ENCODE measurements around the gene DHCR24. TPM values are rescaled to one million over a fixed set of nuclear protein-coding genes. Genes with fewer than 3 reads are reported as not detected.
A peak's percentile ranks its signal among the peaks of the same experiment; 100 is the strongest.

DHCR24 gene
- total RNA-seq, 2 donors from 2014 or later, result 13.4 to 20.4 TPM

DNA sequence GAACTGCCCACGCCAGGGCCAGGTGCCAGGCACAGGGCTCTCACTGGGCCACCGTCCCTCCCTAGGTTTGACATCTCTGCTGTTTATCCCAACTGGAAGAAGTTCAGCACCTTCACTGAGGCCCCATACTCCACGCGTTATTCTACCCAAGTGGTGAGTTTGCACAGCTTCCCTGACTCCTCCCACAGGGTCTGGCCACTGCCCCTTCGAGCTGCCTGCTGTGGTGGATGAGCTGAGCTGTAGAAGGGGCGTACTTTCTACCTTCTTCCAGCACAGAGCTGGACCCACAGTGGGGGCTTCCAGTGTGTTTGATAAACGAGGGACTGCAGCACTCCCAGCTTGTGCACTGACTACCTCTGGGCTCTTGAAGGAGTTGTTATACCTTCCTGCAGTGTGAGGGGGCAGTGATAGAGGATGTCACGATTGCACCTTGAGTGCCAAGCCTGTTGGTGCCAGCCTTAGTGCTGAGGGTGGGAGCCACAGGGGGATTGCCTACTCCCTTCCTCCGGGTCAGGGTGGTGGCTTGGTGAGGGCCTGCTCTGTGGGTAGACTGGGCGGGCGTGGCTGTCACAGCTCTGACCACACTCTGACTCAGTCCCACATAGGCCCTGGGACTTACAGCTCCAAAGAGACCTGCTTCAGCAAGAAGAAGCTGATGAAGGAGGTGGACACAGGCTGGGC is 79.9 kb downstream of the DHCR24 start:
- H3K27ac ChIP-seq, result no peak overlapping the region
- H3K9me3 ChIP-seq, result no peaks in the 10 kb centered on the region
- H3K36me3 ChIP-seq, result no peaks in the 10 kb centered on the region
- TF ChIP-seq, protein P1, sequence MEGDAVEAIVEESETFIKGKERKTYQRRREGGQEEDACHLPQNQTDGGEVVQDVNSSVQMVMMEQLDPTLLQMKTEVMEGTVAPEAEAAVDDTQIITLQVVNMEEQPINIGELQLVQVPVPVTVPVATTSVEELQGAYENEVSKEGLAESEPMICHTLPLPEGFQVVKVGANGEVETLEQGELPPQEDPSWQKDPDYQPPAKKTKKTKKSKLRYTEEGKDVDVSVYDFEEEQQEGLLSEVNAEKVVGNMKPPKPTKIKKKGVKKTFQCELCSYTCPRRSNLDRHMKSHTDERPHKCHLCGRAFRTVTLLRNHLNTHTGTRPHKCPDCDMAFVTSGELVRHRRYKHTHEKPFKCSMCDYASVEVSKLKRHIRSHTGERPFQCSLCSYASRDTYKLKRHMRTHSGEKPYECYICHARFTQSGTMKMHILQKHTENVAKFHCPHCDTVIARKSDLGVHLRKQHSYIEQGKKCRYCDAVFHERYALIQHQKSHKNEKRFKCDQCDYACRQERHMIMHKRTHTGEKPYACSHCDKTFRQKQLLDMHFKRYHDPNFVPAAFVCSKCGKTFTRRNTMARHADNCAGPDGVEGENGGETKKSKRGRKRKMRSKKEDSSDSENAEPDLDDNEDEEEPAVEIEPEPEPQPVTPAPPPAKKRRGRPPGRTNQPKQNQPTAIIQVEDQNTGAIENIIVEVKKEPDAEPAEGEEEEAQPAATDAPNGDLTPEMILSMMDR (IDR thresholded peaks at IDR 0.05), result no peak
- no peaks in the 10 kb centered on the region for H3K27me3 ChIP-seq
- no peak for DNase-seq (ENCODE audit: low spot score)
- H3K4me3 ChIP-seq, result no peak overlapping the region
- no peaks in the 10 kb centered on the region for H3K4me1 ChIP-seq

DNA sequence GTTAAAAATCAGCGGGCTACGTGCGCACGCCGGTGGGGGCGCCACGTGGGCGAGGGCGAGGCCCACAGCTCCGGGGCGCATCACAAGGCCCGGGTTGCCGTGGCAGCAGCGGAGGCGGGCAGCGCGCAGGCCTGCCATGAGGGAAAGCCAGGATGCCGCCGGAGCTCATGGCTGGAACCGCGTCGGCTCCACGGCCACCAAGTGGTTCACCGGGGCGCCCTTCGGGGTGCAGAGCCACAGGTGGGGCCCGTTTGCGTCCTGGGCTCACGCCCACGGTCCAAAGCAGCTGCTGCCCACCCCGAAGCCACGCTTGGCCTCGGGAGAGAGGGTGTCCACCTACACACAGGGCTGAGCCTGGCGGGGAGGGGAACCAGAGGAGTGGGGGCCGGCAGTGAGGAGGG is 81.0 kb downstream of the DHCR24 start:
- H3K27me3 ChIP-seq, result peaks cover 0 to 3% of the 10 kb centered on the region in 2 donors

DNA sequence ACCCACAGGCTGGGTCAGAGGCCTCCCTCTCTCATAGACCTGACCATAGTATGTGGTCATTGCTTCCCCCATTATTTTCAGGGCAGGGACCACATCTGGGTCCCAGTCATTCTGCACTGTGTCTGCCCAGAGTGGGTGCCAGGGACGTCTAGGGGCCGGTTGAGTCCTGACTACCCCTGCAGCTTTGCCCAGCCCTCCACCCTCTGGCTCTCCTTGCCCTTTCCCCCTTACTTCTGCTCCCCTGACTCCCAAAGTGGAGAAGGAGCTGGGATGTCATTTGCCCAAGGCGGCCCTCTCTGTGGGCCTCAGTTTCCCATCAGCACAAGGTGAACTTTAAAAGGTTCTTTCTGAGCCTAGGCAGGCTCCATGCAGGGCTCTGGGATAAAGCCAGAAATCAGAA is 81.5 kb downstream of the DHCR24 start:
- no peak overlapping the region for H3K27ac ChIP-seq
- no peaks in the 10 kb centered on the region for H3K36me3 ChIP-seq
- no peaks in the 10 kb centered on the region for H3K9me3 ChIP-seq
- DNase-seq (ENCODE audit: low spot score), result no peak
- peaks cover 0 to 13% of the 10 kb centered on the region in 2 donors for H3K4me1 ChIP-seq
- peaks cover 0 to 8% of the 10 kb centered on the region in 2 donors for H3K27me3 ChIP-seq
- H3K4me3 ChIP-seq, result no peak overlapping the region
- TF ChIP-seq, protein P1 (IDR thresholded peaks at IDR 0.05), result no peak

More for the DNA sequence above, 81.0 kb downstream of the DHCR24 start:
- TF ChIP-seq, protein P1 (IDR thresholded peaks at IDR 0.05), result no peak
- H3K36me3 ChIP-seq, result no peaks in the 10 kb centered on the region
- DNase-seq (ENCODE audit: low spot score), result no peak
- no peaks in the 10 kb centered on the region for H3K9me3 ChIP-seq
- H3K4me3 ChIP-seq, result no peak overlapping the region
- H3K27ac ChIP-seq, result no peak overlapping the region
- peaks cover 0 to 8% of the 10 kb centered on the region in 2 donors for H3K4me1 ChIP-seq

DNA sequence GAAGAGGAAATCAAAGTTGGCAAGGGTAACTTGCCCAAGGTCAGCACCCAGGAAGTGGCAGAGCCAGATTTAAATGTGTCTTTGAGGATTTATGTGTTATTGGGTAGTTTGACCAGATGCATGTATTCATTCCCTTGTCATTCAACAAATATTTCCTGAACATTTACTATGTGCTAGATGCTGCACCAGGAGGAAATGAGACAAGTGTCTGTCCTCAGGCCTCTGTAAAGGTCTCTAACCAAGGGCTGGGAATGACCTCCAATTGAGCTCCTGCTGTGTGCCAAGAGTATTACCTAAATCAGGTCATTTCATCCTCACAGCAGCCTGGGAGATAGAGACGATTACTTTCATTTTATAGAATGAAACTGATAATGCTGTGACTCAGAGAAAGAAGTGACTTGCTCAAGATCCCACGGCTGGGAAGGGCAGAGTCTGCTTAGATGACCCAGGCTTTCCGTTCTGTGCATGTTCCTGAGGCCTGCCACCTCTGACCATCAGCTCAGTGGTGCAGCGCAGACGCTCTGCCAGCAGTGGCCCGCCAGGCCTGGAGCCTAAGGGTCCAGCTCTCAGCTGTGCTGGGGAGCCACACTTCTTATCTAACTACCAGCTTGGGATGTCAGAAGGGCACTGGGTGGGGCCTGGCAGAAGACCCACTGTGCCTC is 82.4 kb downstream of the DHCR24 start:
- Histone ChIP-seq H3K36me3 (no peaks in the 10 kb centered on the region), H3K27me3 (peaks cover 0 to 10% of the 10 kb centered on the region in 2 donors), H3K4me1 (peaks cover 0 to 15% of the 10 kb centered on the region in 2 donors), H3K4me3 (no peak overlapping the region), H3K9me3 (no peaks in the 10 kb centered on the region), H3K27ac (no peak overlapping the region)
- TF ChIP-seq, protein P1 (IDR thresholded peaks at IDR 0.05), result no peak
- no peak for DNase-seq (ENCODE audit: low spot score)

DNA sequence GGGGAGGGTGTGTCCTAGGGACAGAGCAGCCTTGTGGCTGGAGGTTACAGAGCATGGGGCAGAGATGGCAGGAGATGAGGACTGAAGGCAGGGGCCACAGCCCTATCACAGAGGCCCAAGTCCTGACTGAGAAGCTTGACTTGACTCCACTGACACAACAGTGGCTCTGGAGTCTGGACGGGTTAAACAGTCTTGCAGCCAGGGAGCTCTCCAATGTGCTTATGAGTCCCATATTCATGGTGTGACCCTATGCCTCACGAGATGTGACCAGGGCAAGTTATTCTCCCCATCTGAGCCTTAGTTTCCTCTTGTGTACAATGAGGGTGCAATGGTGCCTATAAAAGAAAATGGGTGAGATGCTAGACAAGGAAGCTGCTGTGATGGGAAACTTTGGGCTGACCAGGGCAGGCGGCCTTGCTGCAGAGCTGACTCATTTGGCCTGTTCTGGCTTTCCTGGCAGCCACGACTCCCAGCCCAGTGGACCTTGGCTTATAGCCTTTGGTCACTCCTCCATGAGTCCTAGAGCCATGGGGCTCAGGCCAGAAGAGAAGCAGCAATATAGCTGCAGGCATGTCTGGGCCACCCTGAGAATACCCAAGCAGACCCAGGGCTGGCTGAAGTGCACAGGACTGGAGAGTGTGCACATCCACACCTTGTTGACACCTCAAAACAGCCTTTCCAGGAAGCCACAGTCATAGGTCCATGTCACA is 83.1 kb downstream of the DHCR24 start:
- H3K9me3 ChIP-seq, result no peaks in the 10 kb centered on the region
- H3K27me3 ChIP-seq, result peaks cover 0 to 10% of the 10 kb centered on the region in 2 donors
- peak; percentile 66 for DNase-seq (ENCODE audit: low spot score)
- peaks cover 0 to 15% of the 10 kb centered on the region in 2 donors for H3K4me1 ChIP-seq
- no peaks in the 10 kb centered on the region for H3K36me3 ChIP-seq
- TF ChIP-seq, protein P1 (IDR thresholded peaks at IDR 0.05), result no peak
- H3K27ac ChIP-seq, result no peak overlapping the region
- no peak overlapping the region for H3K4me3 ChIP-seq

Data from right atrium auricular region (tissue), 2 donors.